ENCODE results near the gene EIF5AL1.
"Not testable (repeated sequence)": the region's sequence is repeated elsewhere in the genome, so short reads cannot be mapped to it uniquely, and the experiment has no call there.

Gene EIF5AL1

DNA sequence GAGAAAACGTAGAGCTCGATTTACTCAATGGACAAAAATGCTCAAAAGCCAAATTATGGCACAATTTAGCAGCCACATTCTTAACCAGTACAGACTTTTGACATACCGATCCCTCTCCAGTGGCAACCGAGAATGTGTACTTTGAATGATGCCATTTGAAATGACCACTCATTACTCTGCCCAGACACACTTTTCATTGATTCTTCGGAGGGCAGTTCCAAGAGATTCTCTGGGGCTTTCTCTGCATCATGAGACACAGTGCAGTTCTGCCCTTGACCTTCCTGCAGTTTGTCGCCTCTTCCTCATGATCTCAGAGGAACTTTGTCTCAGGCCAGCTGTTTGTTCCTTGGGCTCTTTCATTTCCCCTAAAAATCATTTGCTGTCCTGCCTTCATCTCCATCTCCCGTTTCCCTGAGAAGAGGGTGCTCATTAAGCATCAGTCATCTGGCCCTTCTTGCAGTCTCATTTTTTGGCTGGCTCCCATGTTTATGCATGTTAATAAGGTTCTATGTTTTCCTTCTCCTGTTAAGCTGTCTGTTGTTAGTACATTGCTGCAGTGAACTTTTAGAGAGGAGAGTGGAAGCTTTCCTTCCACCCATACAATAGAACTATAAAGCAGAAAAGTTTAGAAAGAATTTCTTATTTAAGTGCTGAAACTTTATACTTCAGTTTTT lies 4.3 kb downstream of the EIF5AL1 start:
- not testable (repeated sequence) for DNase-seq

DNA sequence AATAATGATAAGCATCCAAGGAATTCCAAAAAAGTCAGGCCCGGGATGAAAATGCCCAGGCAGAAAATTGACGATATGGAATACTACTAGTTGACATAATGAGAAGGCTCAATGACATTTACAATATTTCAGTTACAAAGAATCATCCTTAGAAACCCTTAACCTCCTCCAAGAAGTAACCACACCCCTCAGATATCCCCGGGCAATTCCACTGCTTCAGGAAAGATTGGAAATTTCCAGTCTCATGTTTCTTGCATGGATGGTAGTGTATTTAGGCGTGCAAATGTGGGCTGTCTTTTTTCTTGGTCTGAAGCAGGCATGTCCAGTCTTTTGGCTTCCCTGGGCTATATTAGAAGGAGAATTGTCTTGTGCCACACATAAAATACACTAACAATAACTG lies 5.2 kb downstream of the EIF5AL1 start:
- DNase-seq = not testable (repeated sequence)

DNA sequence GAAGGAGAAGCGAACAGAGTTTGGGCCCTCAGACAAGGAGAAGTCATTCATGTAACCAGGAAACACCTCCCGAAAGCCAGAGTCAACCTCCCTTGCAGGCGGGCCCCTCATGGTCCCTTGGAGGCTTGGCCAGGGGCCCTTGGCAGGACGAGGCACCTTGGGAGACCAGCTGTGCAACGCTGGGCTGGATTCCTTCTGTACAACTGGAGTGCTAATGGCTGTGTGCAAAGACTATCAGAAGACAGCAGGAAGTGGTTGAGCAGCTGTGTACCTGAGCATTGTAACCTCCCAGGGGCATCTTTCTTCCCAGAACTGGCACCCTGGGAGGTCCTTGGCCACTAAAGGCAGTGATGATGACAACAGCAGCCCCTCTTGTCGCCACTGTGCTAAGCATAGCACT lies 9.4 kb downstream of the EIF5AL1 start:
- DNase-seq = not testable (repeated sequence)

DNA sequence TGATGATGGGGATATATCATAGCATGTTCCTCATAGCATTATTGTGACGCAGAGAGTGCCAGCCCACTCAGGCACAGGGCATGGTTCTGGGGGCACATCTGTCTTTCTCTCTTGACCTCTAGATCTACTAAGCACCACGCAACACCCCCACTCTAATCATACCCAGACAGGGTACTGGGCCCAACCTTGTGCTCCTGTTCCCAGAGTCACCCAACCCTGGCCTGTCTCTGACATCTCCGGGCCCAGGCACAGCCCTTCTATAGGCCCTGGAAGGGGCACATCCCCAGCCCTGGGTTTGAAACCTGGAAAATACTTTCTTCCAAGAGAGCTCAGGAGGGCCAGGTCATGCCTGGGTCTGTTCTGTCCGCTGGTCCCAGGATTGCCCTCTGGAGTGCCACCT lies 10.1 kb downstream of the EIF5AL1 start:
- DNase-seq = not testable (repeated sequence)

DNA sequence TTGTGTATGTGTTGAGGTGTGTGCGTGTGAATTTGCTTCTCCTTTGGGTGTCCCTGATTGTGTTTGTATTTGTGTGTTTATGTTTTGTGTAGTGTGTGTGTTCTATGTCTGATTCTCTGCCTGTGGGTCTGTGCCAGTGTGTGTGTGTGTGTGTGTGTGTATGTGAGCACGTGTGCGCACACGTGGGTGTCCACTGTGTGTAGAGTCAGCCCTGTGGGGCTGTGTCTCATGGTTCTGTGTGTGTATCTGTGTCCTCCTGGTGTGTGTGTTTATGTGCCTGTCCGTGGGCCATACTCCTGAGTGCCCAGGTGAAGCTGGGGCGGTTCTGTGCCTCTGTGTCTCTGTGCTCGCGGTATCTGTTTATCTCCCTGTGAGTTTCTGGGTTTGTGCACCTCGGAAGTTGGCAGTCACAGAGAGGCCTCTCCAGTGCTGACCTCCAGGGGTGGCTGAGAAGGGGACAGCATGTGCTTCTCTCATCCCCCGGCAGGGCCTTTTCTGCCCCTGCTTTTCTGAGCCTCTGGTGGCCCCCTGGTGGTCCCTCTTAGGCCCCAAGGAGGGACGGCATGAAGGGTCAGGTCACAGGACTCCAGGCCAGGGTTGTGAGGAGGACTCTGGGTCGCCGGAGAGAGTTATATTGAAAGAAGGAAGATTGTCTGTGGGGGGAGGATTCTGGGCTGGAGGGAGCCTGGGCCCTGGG lies 11.0 kb downstream of the EIF5AL1 start:
- DNase-seq = not testable (repeated sequence)

DNA sequence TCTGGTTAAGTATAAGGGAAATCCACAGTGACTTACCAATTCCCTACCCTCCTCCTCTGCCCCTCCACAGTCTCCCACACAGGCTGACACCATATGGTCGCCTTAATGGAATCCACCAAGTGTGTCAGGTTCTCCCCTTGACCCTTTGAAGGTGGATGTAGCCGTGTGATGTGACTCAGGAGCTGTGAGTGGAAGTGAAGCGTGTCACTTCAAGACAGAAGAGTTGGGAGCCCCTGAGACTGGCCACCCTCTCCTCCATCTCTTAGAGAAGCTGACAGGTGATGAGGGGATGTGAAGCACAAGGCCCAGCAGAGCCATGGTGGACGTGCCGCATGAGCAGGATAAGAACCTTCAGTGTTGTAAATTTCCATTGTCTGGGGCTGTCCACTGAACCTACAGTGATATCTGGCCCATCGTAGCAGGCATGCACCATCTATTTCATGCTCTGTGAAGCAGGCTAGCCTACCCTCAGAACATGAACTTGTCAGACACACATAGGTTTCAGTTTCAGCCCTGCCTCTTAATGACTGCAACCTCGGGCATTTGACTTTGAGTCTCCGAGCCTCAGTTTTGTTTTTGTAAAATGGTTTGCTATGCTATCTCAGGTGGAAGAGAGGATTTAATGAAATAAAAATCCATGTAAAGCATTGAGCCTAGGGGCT lies 12.8 kb downstream of the EIF5AL1 start:
- DNase-seq = not testable (repeated sequence)

DNA sequence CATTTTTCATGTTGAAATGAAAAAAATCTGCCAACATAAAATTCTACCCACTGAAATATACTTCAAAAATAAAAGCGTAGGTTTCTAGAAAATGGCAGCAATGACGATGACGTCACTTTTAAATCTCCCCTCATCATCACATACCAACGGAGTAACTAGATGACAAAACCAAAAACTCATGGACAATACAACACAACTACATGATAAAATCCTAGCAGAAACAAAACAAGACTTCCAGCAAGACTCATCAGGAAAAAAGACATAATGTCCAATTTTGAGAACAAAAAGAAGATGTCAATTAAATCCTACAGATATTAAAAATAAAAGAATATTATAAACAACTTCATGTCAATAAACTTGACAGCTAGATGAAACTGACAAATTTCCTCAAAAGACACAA lies 15.9 kb downstream of the EIF5AL1 start:
- DNase-seq = not testable (repeated sequence)

DNA sequence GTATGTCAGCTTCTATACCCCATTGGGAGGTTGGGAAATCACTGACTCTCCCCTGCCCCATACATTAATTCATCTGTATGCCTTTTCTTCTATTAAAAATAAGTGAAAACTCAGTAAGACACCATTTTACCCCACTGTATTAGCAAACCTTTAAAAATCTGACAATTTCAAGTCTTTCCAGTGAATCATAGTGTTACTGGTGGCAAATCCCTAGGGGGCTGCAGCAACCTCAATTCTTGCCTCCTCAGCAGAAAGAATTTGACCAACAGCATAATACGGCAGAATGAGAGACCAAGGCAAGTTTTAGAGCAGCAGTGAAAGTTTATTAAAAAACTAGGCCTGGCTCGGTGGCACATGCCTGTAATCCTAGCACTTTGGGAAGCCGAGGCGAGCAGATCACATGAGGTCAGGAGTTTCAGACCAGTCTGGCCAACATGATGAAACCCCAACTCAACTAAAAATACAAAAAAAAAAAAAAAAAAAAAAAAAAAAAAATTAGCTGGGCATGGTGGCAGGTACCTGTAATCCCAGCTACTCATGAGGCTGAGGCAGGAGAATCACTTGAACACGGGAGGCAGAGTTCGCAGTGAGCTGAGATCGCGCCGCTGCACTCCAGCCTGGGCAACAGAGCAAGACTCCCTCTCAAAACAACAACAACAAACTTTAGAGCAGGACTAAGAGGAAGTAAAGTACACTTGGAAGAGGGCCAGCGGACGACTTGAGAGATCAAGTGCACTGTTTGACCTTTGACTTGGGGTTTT lies 21.0 kb downstream of the EIF5AL1 start:
- DNase-seq = not testable (repeated sequence)

DNA sequence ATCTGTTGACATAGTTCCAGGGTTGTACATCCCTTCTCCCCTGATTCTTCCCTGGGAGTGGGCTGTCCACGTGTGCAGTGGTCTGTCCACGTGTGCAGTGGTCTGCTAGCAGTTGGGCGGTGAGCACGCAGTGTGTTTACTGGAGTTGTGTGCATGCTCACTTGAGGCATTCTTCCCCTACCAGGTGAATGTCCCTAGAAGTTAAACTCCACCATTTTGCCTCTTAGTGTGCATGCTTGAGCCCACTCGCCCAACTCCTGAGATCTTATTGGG lies 21.5 kb downstream of the EIF5AL1 start:
- DNase-seq = not testable (repeated sequence)

DNA sequence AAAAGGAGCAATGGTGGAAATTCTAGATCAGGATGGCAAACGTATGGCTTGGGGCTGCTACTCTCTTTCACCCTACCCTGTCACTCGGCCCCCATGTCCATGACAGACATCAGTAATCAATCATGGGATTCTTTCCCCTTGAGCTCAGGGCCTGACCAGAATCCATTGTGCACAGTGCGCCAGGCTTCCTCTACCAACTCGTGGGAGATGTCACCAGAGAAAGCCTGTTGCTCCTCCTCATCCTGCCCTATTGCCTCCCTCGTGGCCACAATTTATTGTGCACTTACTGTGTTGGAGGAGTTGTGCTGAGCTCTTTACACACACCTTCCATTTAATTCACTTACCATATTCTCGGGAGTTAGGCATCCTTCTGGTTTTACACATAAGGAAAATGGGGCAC lies 26.0 kb downstream of the EIF5AL1 start:
- DNase-seq = not testable (repeated sequence)

DNA sequence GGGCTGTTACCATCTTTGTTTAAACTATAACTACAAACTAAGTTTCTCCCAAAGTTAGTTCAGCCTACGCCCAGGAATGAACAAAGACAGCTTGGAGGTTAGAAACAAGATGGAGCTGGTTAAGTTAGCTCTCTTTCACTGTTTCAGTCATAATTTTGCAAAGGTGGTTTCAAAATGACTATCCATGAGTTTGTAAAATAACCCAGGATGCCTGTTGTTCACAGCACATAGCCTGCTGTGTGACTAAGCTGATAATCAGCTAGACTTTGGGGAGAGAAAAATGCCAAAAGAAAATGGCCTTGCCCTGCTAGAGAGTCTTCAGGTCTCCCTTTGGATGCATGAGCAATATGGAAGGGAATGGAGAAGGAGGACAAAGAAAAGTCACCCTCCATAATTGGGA lies 28.6 kb downstream of the EIF5AL1 start:
- not testable (repeated sequence) for DNase-seq

DNA sequence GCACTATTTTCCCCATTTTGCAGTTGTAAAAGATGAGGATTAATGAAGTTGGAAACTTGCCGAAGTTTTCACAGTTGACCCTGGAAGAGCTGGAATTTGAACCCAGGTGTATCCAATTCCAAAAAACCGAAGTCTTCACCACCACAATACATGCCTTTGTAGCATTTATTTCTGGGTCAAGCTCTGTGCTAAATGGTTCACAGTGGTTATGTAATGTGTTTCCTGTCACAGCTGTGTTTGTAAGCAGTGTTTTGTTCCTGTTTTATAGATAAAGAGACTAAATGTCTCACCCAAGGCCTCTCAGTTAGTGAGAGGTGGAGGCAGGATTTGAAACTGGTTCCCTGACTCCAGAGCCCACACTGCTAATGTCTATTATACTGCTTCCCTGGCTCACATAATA lies 30.3 kb downstream of the EIF5AL1 start:
- no peak for DNase-seq

DNA sequence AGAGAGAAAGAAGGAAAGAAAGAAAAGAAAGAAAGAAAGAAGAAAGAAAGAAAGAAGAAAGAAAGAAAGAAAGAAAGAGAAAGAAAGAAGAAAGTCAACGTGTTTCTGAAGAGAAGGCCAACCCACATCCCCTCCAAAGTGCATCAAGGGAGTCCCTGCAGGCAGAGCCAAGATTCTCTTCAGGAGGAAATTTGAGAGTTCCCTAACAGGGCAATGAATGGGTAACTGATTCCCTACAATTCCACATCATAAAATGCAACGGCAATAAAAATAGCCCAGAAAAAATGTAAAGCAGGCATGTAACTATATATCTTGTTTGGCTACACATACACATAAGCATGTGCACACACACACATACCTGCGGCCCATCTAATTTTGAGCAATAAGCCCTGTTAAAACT lies 32.1 kb downstream of the EIF5AL1 start:
- DNase-seq = not testable (repeated sequence)

DNA sequence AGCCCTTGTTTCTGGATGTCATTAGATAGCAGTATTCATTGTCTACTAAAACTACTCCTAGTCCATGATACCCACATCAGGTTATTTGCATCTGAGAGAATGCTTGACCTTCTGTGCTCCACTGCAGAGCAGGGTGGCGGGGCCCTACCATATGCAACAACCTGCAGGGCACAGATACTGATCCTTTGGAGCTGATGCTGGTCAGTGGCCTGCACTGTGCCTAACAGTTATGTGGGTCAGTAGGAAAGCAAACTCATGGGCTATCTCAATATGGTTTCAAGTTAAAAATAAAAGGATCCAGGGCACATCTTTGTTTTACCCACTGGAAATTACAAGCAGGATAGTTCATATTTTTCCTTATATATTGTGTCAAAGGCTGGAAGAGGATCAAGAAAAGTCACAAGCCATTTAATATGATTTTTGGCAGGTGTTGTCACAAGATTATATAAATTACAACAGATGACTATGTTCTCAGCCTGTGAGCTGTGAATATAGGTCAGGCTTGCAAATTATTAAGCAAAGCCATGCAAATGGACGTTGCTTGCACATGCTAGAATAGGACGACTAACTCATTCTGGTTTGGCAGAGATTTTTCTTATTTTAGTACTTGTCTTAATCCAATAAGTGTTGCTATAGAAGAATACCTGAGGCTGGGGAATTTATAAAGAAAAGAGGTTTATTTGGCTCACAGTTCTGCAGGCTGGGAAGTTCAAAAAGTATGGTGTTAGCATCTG lies 32.8 kb downstream of the EIF5AL1 start:
- not testable (repeated sequence) for DNase-seq

DNA sequence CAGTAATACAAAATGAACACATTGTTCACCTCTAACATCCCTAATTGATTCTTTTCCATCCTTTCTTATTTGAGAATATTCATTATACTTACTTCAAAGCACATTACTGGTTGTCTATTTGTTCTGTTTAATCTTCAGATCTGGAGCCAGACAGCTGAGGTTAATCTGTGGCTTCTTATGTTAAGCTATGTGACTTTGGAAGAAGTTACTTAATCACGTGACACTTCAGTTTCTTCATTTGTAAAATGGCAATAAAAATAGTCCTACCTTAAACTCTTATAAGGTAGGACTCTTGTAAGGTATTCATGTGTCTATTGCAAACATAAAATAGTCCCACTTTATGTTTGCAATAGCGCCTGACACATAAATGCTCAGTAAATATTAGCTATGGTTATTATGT lies 34.8 kb downstream of the EIF5AL1 start:
- DNase-seq = not testable (repeated sequence)

DNA sequence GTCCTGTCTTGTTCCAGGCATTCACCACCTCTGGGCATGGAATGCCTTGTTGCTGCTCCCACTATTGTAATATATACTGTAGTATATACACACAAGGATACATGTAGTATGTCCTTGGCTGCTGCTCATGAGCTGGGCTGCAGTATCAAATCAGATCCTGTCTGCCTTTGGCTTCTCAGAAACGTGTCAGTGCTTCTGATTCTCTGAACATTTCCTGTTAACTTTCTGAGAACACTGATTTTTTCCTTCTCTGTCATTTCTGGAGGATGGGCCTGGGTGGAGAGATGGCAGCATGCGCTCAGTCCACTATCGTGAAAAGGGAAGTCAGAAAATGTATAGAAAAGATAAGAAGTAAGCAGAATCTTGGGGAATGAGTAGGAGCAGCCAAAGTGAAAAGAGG lies 35.6 kb downstream of the EIF5AL1 start:
- no peak for DNase-seq

DNA sequence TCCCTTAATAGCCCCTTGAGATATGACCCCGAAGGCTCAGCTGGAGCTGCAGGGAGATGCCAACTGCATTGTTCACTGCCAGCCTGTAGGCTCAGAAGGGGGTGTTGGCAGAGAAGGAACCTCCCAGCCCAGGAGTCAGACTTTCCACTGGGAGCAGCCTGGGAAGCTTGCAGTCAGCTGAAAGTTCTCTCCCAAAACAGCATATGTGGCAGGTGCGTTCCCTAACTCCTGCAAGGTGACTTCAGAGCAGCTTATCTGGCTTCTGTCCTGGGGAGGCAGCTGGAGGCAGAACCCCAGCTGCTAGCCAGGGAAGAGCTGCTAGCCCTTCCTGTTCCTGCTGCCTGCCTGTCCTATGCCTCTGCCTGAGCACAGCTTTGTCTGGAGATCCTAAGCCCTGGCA lies 39.8 kb downstream of the EIF5AL1 start:
- DNase-seq = no peak

DNA sequence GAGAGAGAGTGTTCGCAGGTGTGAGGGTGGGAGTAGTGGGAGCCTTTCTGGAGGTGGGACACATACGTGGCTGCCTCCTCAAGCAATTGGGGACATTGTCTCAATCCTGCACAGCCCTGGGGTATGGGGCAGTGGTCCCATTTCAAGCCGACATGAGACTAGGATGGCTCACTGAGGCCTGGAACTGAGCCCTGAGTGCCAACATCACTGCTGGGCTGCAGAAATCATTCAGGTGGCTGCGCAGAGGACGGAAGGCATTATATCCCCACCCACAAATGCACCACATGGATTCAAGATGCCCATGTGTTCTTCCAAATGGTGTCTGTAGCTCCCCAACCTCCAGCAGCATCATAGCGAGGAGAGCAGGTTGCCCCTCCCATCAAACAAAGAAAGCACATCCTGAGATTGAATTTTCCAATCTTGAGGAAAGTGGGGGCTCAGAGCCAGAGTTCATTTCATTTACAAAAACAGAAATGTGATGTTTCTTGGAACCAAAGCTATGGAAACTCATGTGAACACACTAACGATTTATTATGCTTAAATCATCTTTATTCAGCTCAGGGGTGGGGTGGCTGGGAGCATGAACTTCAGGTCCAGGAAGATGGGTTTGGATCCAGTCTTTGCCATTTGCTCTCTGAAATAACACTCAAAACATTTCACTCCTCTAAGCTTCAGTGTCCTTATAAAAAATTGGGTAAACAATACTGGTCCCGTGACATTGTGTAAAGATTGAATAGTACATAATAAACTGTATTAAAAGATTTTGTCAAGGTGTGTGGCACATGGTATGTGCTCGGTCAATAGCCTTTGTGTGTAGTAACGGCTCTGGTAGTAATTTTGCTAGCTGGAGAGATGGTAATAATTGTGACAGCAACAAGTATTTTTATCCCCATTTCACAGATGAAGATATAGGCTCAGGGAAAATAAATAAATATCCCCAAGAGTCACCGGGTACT lies 43.3 kb downstream of the EIF5AL1 start:
- no peak for DNase-seq

DNA sequence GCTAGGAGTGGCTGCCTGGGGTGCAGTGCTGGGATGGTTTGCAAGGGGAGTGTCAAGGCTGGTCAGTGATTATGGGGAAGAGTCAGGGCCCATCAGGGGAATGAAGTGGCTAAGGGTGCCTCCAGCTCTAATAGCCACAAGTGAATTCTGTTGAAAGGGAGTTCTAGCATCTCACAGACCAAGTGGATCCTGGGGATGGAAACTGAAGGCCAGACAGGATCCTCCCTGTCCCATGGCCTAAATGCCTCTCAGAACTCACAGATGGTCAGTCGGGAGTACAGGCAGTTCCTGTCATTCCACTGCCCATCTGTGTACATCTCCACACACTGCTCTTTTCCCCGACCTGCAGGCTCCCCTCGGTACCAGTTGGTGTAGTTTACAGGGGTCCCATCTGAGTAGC lies 44.6 kb downstream of the EIF5AL1 start:
- DNase-seq = not testable (repeated sequence)

DNA sequence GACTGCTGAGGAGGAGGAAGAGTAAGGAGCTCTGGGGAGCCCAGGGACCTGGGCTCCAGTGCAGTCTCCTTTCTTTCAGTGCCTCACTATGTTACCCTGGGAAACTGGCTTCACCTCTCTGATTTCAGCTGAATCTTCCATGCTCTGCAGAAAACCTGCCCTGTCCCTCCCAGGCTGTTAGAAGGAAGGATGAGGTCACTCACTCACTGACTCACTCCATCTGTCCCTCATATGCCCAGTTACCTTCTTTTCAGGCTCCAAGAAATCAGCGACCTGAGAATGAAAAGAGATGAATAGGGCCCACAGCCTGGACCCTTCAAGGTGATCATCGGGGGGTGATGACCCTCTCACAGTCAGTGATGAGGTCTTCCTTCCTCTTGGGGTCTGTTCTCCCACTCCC lies 47.4 kb downstream of the EIF5AL1 start:
- peak; percentile 33 for DNase-seq

DNA sequence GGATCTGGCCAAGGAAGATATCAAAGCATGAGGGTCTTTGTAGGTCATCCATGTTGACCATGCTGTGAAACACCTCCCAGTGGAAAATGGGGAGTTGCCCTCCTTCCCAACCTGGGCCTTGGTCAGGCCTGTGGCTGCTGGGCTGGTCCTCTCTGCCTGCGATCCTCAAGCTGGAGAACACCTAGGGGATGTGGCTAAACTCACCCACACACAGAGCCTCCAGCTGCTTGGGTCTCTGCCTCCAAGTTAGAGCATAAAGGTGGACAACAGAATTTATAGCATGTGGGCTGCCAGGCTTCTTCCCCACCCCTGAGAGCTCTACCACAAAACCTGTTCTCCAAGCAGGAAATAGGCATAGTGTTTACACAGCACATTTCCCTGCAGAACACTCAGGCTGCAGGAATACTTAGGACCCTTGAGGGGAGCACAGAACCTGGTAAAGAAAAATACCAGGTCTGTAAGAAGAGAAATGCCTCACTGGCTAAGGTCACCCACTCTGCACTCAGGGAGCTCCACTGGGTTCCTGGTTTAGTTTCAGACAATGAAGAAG lies 47.9 kb downstream of the EIF5AL1 start, which contains the start of gene SFTPA2:
TSS of gene SFTPA2 (minus strand) at position 248 of the 550 bp plus-strand sequence. CDS start 924 bp downstream, outside the sequence.
- DNase-seq = no peak

All from HCEC 1CT (cell line).